GM15510 (cell line): ENCODE data around the gene NUP62.
"Not testable (repeated sequence)": the region's sequence is repeated elsewhere in the genome, so short reads cannot be mapped to it uniquely, and the experiment has no call there.

Experiments used
- POLR2A ChIP-seq: IDR thresholded peaks from 3 replicates; pipeline ENCODE4 v1.6.1; 2011; ENCODE audit warnings: borderline replicate concordance; ENCODE audit not compliant: insufficient read length; ENCODE audit errors: extremely low read depth

Gene NUP62

GRCh38 chr19:49929121-49929610 lies at the start of gene NUP62, which contains the start of gene ATF5:
Gene NUP62 (minus strand): TSS chr19:49929504. CDS start chr19:49909807, 19,697 bp downstream.
Gene ATF5 (plus strand): TSS chr19:49929205. CDS start chr19:49930851, 1,646 bp downstream.
- TF ChIP-seq POLR2A, result peak; percentile 95

- no peak for TF ChIP-seq POLR2A
These were observed 49.0 kb upstream of the NUP62 start for GRCh38 chr19:49978324-49978723.

GRCh38 chr19:49977881-49978280 lies 48.6 kb upstream of the NUP62 start:
- TF ChIP-seq POLR2A, result no peak

- no peak for TF ChIP-seq POLR2A
These were observed 47.8 kb upstream of the NUP62 start for GRCh38 chr19:49977076-49977475.

GRCh38 chr19:49976496-49976895 lies 47.2 kb upstream of the NUP62 start:
- TF ChIP-seq POLR2A, result no peak

GRCh38 chr19:49975051-49975450 lies 45.7 kb upstream of the NUP62 start:
- no peak for TF ChIP-seq POLR2A

- no peak for TF ChIP-seq POLR2A
These were observed 44.7 kb upstream of the NUP62 start for GRCh38 chr19:49973987-49974386.

GRCh38 chr19:49972841-49973240 lies 43.5 kb upstream of the NUP62 start:
- no peak for TF ChIP-seq POLR2A

- TF ChIP-seq POLR2A, result no peak
These were observed 42.7 kb upstream of the NUP62 start for GRCh38 chr19:49971991-49972411.

GRCh38 chr19:49968279-49968922 lies 39.1 kb upstream of the NUP62 start:
- TF ChIP-seq POLR2A, result no peak

- TF ChIP-seq POLR2A, result not testable (repeated sequence)
These were observed 31.7 kb upstream of the NUP62 start, which contains the start of gene SIGLEC11 for GRCh38 chr19:49960980-49961379. Gene SIGLEC11 (minus strand): TSS chr19:49961172. CDS start chr19:49961081, 91 bp downstream.

GRCh38 chr19:49957262-49957915 lies 28.1 kb upstream of the NUP62 start:
- TF ChIP-seq POLR2A, result no peak

- no peak for TF ChIP-seq POLR2A
These were observed 26.8 kb upstream of the NUP62 start for GRCh38 chr19:49956115-49956495.

- no peak for TF ChIP-seq POLR2A
These were observed 25.6 kb upstream of the NUP62 start for GRCh38 chr19:49954933-49955332.

GRCh38 chr19:49954092-49954829 lies 25.0 kb upstream of the NUP62 start:
- TF ChIP-seq POLR2A, result no peak
